ENCODE data around the gene TPRN.

Gene TPRN, protein sequence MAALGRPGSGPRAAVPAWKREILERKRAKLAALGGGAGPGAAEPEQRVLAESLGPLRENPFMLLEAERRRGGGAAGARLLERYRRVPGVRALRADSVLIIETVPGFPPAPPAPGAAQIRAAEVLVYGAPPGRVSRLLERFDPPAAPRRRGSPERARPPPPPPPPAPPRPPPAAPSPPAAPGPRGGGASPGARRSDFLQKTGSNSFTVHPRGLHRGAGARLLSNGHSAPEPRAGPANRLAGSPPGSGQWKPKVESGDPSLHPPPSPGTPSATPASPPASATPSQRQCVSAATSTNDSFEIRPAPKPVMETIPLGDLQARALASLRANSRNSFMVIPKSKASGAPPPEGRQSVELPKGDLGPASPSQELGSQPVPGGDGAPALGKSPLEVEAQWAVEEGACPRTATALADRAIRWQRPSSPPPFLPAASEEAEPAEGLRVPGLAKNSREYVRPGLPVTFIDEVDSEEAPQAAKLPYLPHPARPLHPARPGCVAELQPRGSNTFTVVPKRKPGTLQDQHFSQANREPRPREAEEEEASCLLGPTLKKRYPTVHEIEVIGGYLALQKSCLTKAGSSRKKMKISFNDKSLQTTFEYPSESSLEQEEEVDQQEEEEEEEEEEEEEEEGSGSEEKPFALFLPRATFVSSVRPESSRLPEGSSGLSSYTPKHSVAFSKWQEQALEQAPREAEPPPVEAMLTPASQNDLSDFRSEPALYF

DNA sequence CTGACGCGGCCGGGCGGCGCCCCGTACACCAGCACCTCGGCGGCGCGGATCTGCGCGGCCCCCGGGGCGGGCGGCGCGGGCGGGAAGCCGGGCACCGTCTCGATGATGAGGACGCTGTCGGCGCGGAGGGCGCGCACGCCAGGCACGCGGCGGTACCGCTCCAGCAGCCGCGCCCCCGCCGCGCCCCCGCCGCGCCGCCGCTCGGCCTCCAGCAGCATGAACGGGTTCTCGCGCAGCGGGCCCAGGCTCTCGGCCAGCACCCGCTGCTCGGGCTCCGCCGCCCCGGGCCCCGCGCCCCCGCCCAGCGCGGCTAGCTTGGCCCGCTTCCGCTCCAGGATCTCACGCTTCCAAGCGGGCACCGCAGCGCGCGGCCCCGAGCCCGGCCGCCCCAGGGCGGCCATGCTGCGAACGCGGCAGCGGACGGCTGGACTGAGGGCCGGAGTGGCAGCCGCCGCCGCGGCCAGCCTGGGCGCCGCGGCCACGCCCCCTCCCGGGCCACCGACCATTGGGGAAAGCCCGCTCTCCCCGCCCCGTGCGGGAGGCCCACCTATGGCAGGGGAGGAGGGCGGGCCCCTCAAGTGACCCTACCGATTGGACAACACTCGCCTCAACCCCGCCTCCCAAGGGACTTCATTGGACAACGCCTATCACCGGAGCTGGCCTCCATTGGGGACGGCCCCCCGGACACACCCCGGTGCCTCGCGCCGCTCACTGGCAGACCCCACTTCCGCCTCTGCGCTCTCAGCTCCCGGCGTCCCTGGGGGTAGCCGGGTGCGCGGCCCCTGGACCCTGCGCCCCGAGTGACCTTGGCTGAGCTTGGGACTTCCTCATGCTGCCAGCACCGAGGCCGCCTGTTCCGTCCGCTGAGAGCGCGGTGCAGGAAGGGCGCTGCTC, at the start of gene TPRN:
Gene TPRN, minus strand, starts transcription at position 431 of the 894 bp plus-strand sequence. Its CDS starts 30 bp downstream, at position 401.
- TF ChIP-seq, protein P1, sequence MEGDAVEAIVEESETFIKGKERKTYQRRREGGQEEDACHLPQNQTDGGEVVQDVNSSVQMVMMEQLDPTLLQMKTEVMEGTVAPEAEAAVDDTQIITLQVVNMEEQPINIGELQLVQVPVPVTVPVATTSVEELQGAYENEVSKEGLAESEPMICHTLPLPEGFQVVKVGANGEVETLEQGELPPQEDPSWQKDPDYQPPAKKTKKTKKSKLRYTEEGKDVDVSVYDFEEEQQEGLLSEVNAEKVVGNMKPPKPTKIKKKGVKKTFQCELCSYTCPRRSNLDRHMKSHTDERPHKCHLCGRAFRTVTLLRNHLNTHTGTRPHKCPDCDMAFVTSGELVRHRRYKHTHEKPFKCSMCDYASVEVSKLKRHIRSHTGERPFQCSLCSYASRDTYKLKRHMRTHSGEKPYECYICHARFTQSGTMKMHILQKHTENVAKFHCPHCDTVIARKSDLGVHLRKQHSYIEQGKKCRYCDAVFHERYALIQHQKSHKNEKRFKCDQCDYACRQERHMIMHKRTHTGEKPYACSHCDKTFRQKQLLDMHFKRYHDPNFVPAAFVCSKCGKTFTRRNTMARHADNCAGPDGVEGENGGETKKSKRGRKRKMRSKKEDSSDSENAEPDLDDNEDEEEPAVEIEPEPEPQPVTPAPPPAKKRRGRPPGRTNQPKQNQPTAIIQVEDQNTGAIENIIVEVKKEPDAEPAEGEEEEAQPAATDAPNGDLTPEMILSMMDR (IDR thresholded peaks at IDR 0.05; ENCODE audit: low read depth, low read length), result no peak
- peak within 1 kb of the TSS; percentile 71 for H3K4me3 ChIP-seq (ENCODE audit: low read depth, low read length)

DNA sequence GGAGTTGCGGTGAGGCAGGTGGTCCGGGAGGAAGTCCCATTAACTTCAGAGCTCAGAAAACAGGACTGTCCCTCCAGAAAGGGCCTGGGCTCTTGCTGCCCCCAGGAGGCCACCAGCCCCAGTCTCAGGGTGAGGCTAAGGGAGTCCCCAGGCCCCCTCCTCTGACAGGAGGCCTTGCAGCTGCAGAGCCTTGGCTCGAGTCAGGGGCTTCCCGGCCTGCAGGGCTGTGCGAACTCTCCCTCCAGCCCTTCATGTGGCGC, 47.3 kb upstream of the TPRN start:
- no peak overlapping the region for H3K4me3 ChIP-seq (ENCODE audit: low read depth, low read length)
- TF ChIP-seq, protein P1 (IDR thresholded peaks at IDR 0.05; ENCODE audit: low read depth, low read length), result no peak

DNA sequence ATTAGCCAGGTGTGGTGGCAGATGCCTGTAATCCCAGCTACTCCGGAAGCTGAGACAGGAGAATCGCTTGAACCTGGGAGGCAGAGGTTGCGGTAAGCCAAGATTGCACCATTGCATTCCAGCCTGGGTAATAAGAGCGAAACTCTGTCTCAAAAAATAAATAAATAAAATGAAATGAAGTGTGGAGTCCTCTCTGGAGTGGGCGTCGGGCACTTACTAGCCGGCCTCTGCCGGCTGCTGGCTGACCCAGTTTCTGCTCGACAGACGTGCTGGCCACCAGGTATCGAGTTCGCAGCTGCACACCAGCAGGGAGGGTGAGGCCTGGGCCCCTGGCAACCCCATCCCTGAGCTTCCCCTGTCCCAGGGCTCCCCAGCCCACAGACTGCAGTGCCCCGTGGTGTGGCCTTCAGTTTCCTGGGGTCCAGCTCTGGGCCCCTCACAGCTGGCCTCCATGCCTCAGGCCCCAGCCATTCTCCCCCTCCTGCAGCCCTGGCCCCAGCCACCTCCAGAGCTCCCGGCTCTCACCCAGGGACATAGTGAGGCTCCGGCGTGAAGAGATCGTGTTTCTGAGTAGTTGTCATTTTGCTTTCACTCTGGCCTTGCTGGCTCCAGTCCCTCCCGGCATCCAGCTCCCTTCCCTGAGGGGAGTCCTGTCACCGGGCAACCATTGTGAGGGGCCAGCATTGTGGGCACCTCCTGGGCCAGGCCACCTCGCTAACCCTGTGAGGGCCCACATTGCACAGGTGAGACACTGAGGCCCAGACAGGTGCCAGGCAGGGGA, 46.8 kb upstream of the TPRN start:
- TF ChIP-seq, protein P1 (IDR thresholded peaks at IDR 0.05; ENCODE audit: low read depth, low read length), result no peak
- H3K4me3 ChIP-seq (ENCODE audit: low read depth, low read length), result no peak overlapping the region

DNA sequence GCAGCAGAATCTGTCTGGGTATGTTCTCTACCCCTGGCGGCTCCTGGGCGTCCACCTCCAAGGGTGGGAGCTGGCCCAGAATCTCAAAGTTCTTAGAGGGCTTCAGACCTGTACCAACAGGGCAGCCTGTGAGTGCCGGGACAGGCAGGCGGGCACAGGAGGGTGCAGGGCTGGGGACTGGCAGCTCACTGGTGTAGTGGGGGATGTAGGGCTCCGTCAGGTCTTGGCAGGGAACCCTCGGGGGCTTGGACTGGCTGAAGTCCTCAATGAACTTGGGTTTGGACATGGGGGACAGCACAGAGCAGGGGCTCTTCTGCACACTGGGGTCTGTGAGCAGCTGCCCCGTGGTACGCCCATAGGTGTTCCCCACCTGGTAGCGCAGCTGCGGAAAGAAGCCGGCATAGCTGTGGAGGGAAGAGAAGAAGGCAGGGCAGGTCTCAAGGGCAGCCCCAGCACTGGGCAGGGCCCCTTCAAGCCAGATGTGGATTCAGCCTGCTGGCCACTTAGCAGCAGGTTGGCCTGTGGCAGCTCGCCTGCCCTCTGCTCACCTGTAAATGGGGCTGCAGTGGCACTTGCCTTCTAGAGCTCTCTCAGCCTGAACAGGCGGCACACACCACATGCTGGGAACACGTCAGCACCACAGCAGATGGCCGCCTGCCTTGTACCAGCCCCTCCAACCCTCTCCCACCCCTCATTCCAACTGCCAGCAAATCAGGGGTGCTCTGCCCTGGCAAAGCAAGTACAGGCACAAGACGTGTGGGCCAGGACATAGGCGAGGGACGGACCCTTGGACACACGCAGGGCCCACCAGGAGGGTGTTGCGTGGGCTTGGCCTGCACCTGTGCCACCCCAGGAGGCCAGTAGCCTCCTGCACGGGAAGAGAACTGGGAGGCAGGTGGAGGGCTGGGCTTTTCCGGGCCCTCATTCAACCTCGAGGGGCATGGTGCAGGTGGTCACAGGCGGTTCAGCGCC, 45.2 kb upstream of the TPRN start:
- H3K4me3 ChIP-seq (ENCODE audit: low read depth, low read length), result no peak overlapping the region
- TF ChIP-seq, protein P1 (IDR thresholded peaks at IDR 0.05; ENCODE audit: low read depth, low read length), result no peak

DNA sequence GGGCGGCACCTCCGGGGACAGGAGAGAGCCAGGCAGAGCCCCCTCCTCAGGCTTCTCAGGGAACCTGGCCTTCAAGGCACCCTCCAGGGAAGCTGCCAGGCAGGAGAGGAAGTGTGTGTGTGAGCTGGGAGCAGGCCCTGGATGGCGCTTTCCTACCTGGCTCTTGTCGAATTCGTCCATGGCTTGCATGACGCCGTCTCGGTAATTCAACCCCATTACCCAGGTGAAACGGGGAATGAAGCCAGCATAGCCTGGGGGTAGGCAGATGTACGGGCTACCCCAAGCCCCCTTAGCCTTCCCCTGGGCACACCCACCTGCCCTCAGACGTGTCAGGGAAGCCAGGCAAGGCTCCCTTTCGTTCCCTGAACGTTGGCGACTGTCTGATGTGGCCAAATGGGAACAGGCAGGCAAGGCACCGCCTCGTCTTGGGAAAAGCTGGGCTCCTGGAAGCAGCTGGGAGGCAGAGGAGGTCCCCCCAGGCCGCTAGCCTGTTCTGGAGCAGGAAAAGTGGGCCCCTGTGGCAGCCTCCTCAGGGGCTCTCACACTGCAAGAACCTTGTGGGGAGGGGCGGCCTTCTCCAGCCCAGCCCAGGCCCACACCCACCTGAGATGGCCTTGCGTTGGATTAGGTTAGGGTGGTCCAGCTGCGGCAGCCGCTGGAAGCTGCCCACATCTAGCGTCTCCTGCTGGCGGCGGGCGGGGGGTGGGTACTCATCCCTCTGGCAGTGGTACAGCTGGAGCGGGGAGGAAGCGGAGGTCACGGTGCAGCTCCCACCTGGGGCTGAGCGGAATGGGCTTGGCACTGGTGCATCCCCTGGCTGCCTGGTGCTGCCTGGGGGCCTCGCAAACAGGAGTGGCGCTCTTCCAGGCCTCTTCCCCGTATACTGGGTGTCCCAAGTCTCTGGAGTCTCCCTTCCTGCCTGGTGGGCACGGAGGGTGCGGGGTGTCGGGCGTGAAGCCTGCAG, 44.2 kb upstream of the TPRN start:
- no peak overlapping the region for H3K4me3 ChIP-seq (ENCODE audit: low read depth, low read length)
- TF ChIP-seq, protein P1 (IDR thresholded peaks at IDR 0.05; ENCODE audit: low read depth, low read length), result no peak

Data from WI38 (cell line).